SH-SY5Y (cell line): ENCODE measurements around the gene TEPSIN.

ENCODE experiments used
- GATA2 ChIP-seq: IDR thresholded peaks from 2 replicates; pipeline ENCODE4 v1.6.1; 2011; ENCODE audit warnings: mild to moderate bottlenecking, low read depth, low read length
- GATA3 ChIP-seq: IDR thresholded peaks from 2 replicates; pipeline ENCODE4 v1.6.1; 2011; ENCODE audit warnings: low read depth, mild to moderate bottlenecking, low read length, moderate library complexity

DNA sequence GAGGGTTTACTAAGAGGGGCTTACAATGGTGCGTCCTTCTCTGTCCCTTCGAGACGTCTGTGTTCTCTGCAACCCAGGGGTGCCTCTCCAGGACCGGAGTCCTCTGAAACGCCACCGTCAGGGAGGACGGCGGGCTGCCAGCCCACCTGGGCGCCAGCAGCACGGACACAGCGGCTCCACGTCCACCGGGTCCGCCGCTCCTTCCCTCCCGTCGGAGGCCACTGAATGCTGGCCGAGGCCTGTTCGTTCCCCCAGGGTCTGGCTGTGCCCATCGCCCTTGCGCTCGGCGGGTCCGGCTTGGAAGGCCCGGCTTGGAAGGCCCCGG, 403 bp downstream of the TEPSIN start:
- no peak for TF ChIP-seq GATA2
- no peak for TF ChIP-seq GATA3
